Neuronal stem cell (in vitro differentiated cells): ENCODE data around the gene NBAS.

ENCODE experiments used
- DNase-seq: peaks from one replicate; pipeline ENCODE4 v3.0.0-alpha.2; 2013; ENCODE audit warnings: low spot score
- H2AFZ ChIP-seq: one replicate; pipeline ENCODE4 v1.6.1; 2013; ENCODE audit warnings: mild to moderate bottlenecking, low read length, inconsistent platforms
- H2AK5ac ChIP-seq: 2 replicates; pipeline ENCODE4 v1.6.1; 2013; ENCODE audit warnings: low read depth, mild to moderate bottlenecking, inconsistent platforms, low read length, moderate library complexity, mixed read lengths
- H2BK120ac ChIP-seq: 2 replicates; pipeline ENCODE4 v1.6.1; 2013; ENCODE audit warnings: low read depth, mild to moderate bottlenecking, inconsistent platforms, low read length, moderate library complexity, mixed read lengths
- H2BK12ac ChIP-seq: one replicate; pipeline ENCODE4 v1.6.1; 2013; ENCODE audit warnings: low read length, inconsistent platforms
- H2BK15ac ChIP-seq: 2 replicates; pipeline ENCODE4 v1.6.1; 2013; ENCODE audit warnings: mild to moderate bottlenecking, low read length, inconsistent platforms, mixed read lengths
- H2BK5ac ChIP-seq: one replicate; pipeline ENCODE4 v1.6.1; 2013; ENCODE audit warnings: inconsistent platforms, mild to moderate bottlenecking, low read length, moderate library complexity
- H3K14ac ChIP-seq: one replicate; pipeline ENCODE4 v1.6.1; 2013; ENCODE audit warnings: low read length, inconsistent platforms
- H3K18ac ChIP-seq: 2 replicates; pipeline ENCODE4 v1.6.1; 2013; ENCODE audit warnings: low read length, inconsistent platforms
- H3K23ac ChIP-seq: 2 replicates; pipeline ENCODE4 v1.6.1; 2013; ENCODE audit warnings: low read depth, mild to moderate bottlenecking, mixed read lengths, low read length, inconsistent platforms; ENCODE audit not compliant: poor library complexity
- H3K27ac ChIP-seq: replicated peaks from 3 replicates; pipeline ENCODE4 v1.5.1; 2013; ENCODE audit warnings: low read length, inconsistent platforms
- H3K27me3 ChIP-seq, 3 experiments: 2 replicates each; pipeline ENCODE4 v1.6.1; 2013; ENCODE audit warnings: low read length in 3 of 3, mild to moderate bottlenecking in 2 of 3, inconsistent platforms in 1 of 3, low read depth in 1 of 3, mixed read lengths in 1 of 3, moderate library complexity in 1 of 3; ENCODE audit not compliant: control insufficient read depth in 3 of 3, insufficient read depth in 3 of 3
- H3K36me3 ChIP-seq, 2 donors: replicated peaks in 1 of 2; 2 replicates each; pipeline ENCODE4 v1.6.1; 2013; ENCODE audit warnings: low read length in 2 of 2; ENCODE audit not compliant: control insufficient read depth in 2 of 2, insufficient read depth in 2 of 2
- H3K4ac ChIP-seq: 2 replicates; pipeline ENCODE4 v1.6.1; 2013; ENCODE audit warnings: inconsistent platforms, mild to moderate bottlenecking, low read length, moderate library complexity
- H3K4me1 ChIP-seq, 2 donors: 1 replicate in 1 of 2; 2 replicates in 1 of 2; pipeline ENCODE4 v1.6.1; 2013; ENCODE audit warnings: low read length in 2 of 2, low read depth in 1 of 2; ENCODE audit not compliant: control insufficient read depth in 2 of 2, insufficient read depth in 1 of 2
- H3K4me2 ChIP-seq: one replicate; pipeline ENCODE4 v1.6.1; 2013; ENCODE audit warnings: mild to moderate bottlenecking, low read length, inconsistent platforms; ENCODE audit not compliant: insufficient read depth, poor library complexity, severe bottlenecking
- H3K4me3 ChIP-seq, 2 donors: 2 replicates each; pipeline ENCODE4 v1.5.1; 2013; ENCODE audit warnings: low read length in 2 of 2, mild to moderate bottlenecking in 2 of 2, inconsistent platforms in 1 of 2, moderate library complexity in 1 of 2
- H3K79me1 ChIP-seq: one replicate; pipeline ENCODE4 v1.6.1; 2013; ENCODE audit warnings: low read depth, mild to moderate bottlenecking, inconsistent platforms, low read length, moderate library complexity
- H3K9ac ChIP-seq: one replicate; pipeline ENCODE4 v1.6.1; 2013; ENCODE audit warnings: mild to moderate bottlenecking, low read depth, low read length, inconsistent platforms; ENCODE audit not compliant: poor library complexity
- H3K9me3 ChIP-seq, 2 donors: replicated peaks in 1 of 2; 2 replicates each; pipeline versions ENCODE3 to v1.6.1; 2013; ENCODE audit warnings: low read length in 2 of 2, mild to moderate bottlenecking in 2 of 2, inconsistent platforms in 1 of 2, low read depth in 1 of 2, mixed read lengths in 1 of 2, moderate library complexity in 1 of 2; ENCODE audit not compliant: control insufficient read depth in 2 of 2, insufficient read depth in 1 of 2
- H4K8ac ChIP-seq: one replicate; pipeline ENCODE4 v1.6.1; 2013; ENCODE audit warnings: low read depth, mild to moderate bottlenecking, inconsistent platforms, low read length, moderate library complexity
- H4K91ac ChIP-seq: one replicate; pipeline ENCODE4 v1.6.1; 2013; ENCODE audit warnings: low read length, low read depth, mild to moderate bottlenecking, inconsistent platforms; ENCODE audit not compliant: poor library complexity
- WGBS, 2 donors: extraction: QIAGEN DNeasy Blood & Tissue Kit; methylation state at CpG; one replicate each; pipeline ENCODE4 v1.1.7; 2013; ENCODE audit warnings: missing lambda C conversion rate in 2 of 2, mixed read lengths in 1 of 2; ENCODE audit not compliant: insufficient read length in 2 of 2, insufficient replicate concordance in 1 of 2; ENCODE audit errors: extremely low coverage in 2 of 2; 5-methylcytosine and 5-hydroxymethylcytosine counted together

The NBAS gene

GRCh38 chr2:15155959-15156574 is 405.1 kb downstream of the NBAS start:
- no peak overlapping the region for H2BK12ac ChIP-seq
- H2AFZ ChIP-seq, result no peak overlapping the region
- H2AK5ac ChIP-seq, result no peak overlapping the region
- peaks cover 0 to 7% of the 10 kb centered on the region in 2 donors for H3K9me3 ChIP-seq
- H3K18ac ChIP-seq, result peak overlapping the region; percentile 15
- peaks cover 22 to 35% of the 10 kb centered on the region in 2 donors for H3K4me1 ChIP-seq
- no peak overlapping the region for H3K4me3 ChIP-seq
- no peak overlapping the region for H3K27ac ChIP-seq
- no peak overlapping the region for H3K14ac ChIP-seq
- H2BK5ac ChIP-seq, result no peak overlapping the region
- H4K8ac ChIP-seq, result no peak overlapping the region
- no peak overlapping the region for H3K9ac ChIP-seq
- WGBS, 2 donors, result no CpG with 5 or more reads among the region's 7 CpGs
- no peak overlapping the region for H2BK120ac ChIP-seq
- no peaks in the 10 kb centered on the region for H3K36me3 ChIP-seq
- no peak overlapping the region for H3K4me2 ChIP-seq
- DNase-seq, result no peak
- H4K91ac ChIP-seq, result no peak overlapping the region
- no peak overlapping the region for H2BK15ac ChIP-seq
- no peaks in the 10 kb centered on the region for H3K79me1 ChIP-seq
- H3K4ac ChIP-seq, result no peak overlapping the region
- no peak overlapping the region for H3K23ac ChIP-seq
- H3K27me3 ChIP-seq, result no peaks in the 10 kb centered on the region

- Histone ChIP-seq H3K18ac (peak overlapping the region; percentile 57), H3K23ac (no peak overlapping the region), H3K36me3 (no peaks in the 10 kb centered on the region), H3K9me3 (peaks cover 0 to 7% of the 10 kb centered on the region in 2 donors), H3K4me1 (peaks cover 17 to 26% of the 10 kb centered on the region in 2 donors), H3K79me1 (no peaks in the 10 kb centered on the region), H3K4ac (no peak overlapping the region), H3K4me2 (no peak overlapping the region), H4K91ac (no peak overlapping the region), H2AK5ac (no peak overlapping the region), H3K9ac (no peak overlapping the region), H3K14ac (no peak overlapping the region), H3K27ac (no peak overlapping the region), H2BK5ac (no peak overlapping the region), H4K8ac (no peak overlapping the region), H2AFZ (no peak overlapping the region), H3K4me3 (no peak overlapping the region), H2BK15ac (peak overlapping the region; percentile 25), H2BK120ac (no peak overlapping the region), H3K27me3 (no peaks in the 10 kb centered on the region), H2BK12ac (no peak overlapping the region)
- WGBS, 2 donors, result no CpG with 5 or more reads among the region's 5 CpGs
- DNase-seq, result no peak
Measured at GRCh38 chr2:15154297-15154696, 406.8 kb downstream of the NBAS start.

GRCh38 chr2:15152382-15152781 is 408.8 kb downstream of the NBAS start:
- Histone ChIP-seq H3K4me1 (peaks cover 6 to 12% of the 10 kb centered on the region in 2 donors), H3K36me3 (no peaks in the 10 kb centered on the region), H4K8ac (no peak overlapping the region), H3K27ac (no peak overlapping the region), H2BK5ac (no peak overlapping the region), H4K91ac (no peak overlapping the region), H3K18ac (no peak overlapping the region), H3K9ac (no peak overlapping the region), H2BK12ac (no peak overlapping the region), H2BK15ac (no peak overlapping the region), H2BK120ac (no peak overlapping the region), H3K14ac (no peak overlapping the region), H3K23ac (no peak overlapping the region), H2AFZ (no peak overlapping the region), H3K4ac (no peak overlapping the region), H3K79me1 (no peaks in the 10 kb centered on the region), H3K9me3 (peaks cover 0 to 7% of the 10 kb centered on the region in 2 donors), H2AK5ac (no peak overlapping the region), H3K4me2 (no peak overlapping the region), H3K27me3 (no peaks in the 10 kb centered on the region), H3K4me3 (no peak overlapping the region)
- DNase-seq, result no peak
- no CpG with 5 or more reads among the region's 3 CpGs for WGBS, 2 donors

GRCh38 chr2:15149063-15149462 is 412.1 kb downstream of the NBAS start:
- peaks cover 0 to 7% of the 10 kb centered on the region in 2 donors for H3K9me3 ChIP-seq
- H3K79me1 ChIP-seq, result no peaks in the 10 kb centered on the region
- H2AFZ ChIP-seq, result no peak overlapping the region
- no peak overlapping the region for H3K27ac ChIP-seq
- no peak overlapping the region for H3K23ac ChIP-seq
- H2BK15ac ChIP-seq, result no peak overlapping the region
- no peak overlapping the region for H3K4me3 ChIP-seq
- no peak overlapping the region for H4K8ac ChIP-seq
- no peak for DNase-seq
- H3K27me3 ChIP-seq, result no peaks in the 10 kb centered on the region
- WGBS, 2 donors, result no CpG with 5 or more reads among the region's 2 CpGs
- no peak overlapping the region for H3K9ac ChIP-seq
- H2BK120ac ChIP-seq, result no peak overlapping the region
- H3K4me2 ChIP-seq, result no peak overlapping the region
- no peak overlapping the region for H3K18ac ChIP-seq
- peaks cover 2 to 4% of the 10 kb centered on the region in 2 donors for H3K4me1 ChIP-seq
- H3K36me3 ChIP-seq, result no peaks in the 10 kb centered on the region
- no peak overlapping the region for H4K91ac ChIP-seq
- no peak overlapping the region for H3K4ac ChIP-seq
- H2BK5ac ChIP-seq, result no peak overlapping the region
- no peak overlapping the region for H2AK5ac ChIP-seq
- H2BK12ac ChIP-seq, result no peak overlapping the region
- no peak overlapping the region for H3K14ac ChIP-seq
